ENCODE results near the gene DCC. TPM values are rescaled to one million over a fixed set of nuclear protein-coding genes. Genes with fewer than 3 reads are reported as not detected.
A peak's percentile ranks its signal among the peaks of the same experiment; 100 is the strongest.

Gene DCC
- total and polyA plus RNA-seq, 4 donors = 0.16 to 5.3 (median 2.5) TPM

- Histone ChIP-seq H3K4me3 (no peak overlapping the region), H3K27ac (ENCODE audit: low read depth in 1 of 2, low read length in 1 of 2) (no peak overlapping the region), H3K9me3 (ENCODE audit: control insufficient read depth in 4 of 4, insufficient read depth in 3 of 4, low read length in 3 of 4) (no peaks in the 10 kb centered on the region), H3K36me3 (ENCODE audit: control insufficient read depth in 4 of 4, insufficient read depth in 4 of 4, low read length in 4 of 4) (no peaks in the 10 kb centered on the region), H3K4me1 (ENCODE audit: control insufficient read depth in 5 of 5, insufficient read depth in 5 of 5, low read length in 5 of 5) (no peaks in the 10 kb centered on the region), H3K9ac (ENCODE audit: insufficient read depth in 1 of 2, low read length in 2 of 2) (no peak overlapping the region), H3K27me3 (ENCODE audit: control insufficient read depth in 3 of 3, insufficient read depth in 3 of 3, low read length in 2 of 3) (no peaks in the 10 kb centered on the region)
- ATAC-seq (ENCODE audit: insufficient read depth, low FRiP score) (no peak), DNase-seq (no peak)
- no peak for TF ChIP-seq CTCF (IDR thresholded peaks at IDR 0.05; ENCODE audit: control extremely low read depth, extremely low read depth)
Observed at GRCh38 chr18:53147472-53147871, 807.5 kb downstream of the DCC start.

- Histone ChIP-seq H3K4me3 (no peak overlapping the region), H3K4me1 (ENCODE audit: control insufficient read depth in 5 of 5, insufficient read depth in 5 of 5, low read length in 5 of 5) (no peaks in the 10 kb centered on the region), H3K27me3 (ENCODE audit: control insufficient read depth in 3 of 3, insufficient read depth in 3 of 3, low read length in 2 of 3) (no peaks in the 10 kb centered on the region), H3K27ac (ENCODE audit: low read depth in 1 of 2, low read length in 1 of 2) (no peak overlapping the region), H3K9ac (ENCODE audit: insufficient read depth in 1 of 2, low read length in 2 of 2) (no peak overlapping the region), H3K36me3 (ENCODE audit: control insufficient read depth in 4 of 4, insufficient read depth in 4 of 4, low read length in 4 of 4) (no peaks in the 10 kb centered on the region), H3K9me3 (ENCODE audit: control insufficient read depth in 4 of 4, insufficient read depth in 3 of 4, low read length in 3 of 4) (no peaks in the 10 kb centered on the region)
- WGBS, 2 donors = 44 to 50% methylated on average over 5 of the region's 5 CpGs
- DNase-seq = no peak
- no peak for ATAC-seq (ENCODE audit: insufficient read depth, low FRiP score)
- TF ChIP-seq CTCF (IDR thresholded peaks at IDR 0.05; ENCODE audit: control extremely low read depth, extremely low read depth) = no peak
Observed at GRCh38 chr18:53148123-53148522, 808.1 kb downstream of the DCC start.

DNA sequence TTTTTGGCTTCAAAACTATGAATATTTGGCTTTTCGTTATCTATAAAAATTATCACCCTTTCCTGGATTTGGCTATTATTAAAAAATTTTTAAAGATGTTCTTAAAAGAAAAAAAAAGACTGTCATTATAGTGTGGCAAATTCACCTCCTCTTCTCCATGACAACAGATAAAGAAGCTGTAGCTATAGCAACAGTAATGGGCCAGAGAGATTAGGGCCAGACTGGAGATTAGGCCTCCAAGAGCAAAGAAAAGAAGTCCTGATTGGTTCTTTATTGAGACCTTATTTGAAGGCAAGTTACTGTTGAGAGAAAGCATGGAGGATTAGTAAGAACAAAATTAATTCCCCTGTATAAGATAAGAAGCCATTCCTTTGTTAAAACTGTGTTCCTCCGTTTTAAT, 812.5 kb downstream of the DCC start:
- Histone ChIP-seq H3K9ac (ENCODE audit: insufficient read depth in 1 of 2, low read length in 2 of 2) (no peak overlapping the region), H3K4me3 (no peak overlapping the region), H3K4me1 (ENCODE audit: control insufficient read depth in 5 of 5, insufficient read depth in 5 of 5, low read length in 5 of 5) (no peaks in the 10 kb centered on the region), H3K9me3 (ENCODE audit: control insufficient read depth in 4 of 4, insufficient read depth in 3 of 4, low read length in 3 of 4) (peaks cover 0 to 2% (median 0%) of the 10 kb centered on the region in 4 donors), H3K27me3 (ENCODE audit: control insufficient read depth in 3 of 3, insufficient read depth in 3 of 3, low read length in 2 of 3) (no peaks in the 10 kb centered on the region), H3K36me3 (ENCODE audit: control insufficient read depth in 4 of 4, insufficient read depth in 4 of 4, low read length in 4 of 4) (no peaks in the 10 kb centered on the region), H3K27ac (ENCODE audit: low read depth in 1 of 2, low read length in 1 of 2) (no peak overlapping the region)
- no peak for TF ChIP-seq CTCF (IDR thresholded peaks at IDR 0.05; ENCODE audit: control extremely low read depth, extremely low read depth)
- WGBS, 2 donors = 89 to 92% methylated on average over 2 of the region's 2 CpGs
- DNase-seq (no peak), ATAC-seq (ENCODE audit: insufficient read depth, low FRiP score) (no peak)

DNA sequence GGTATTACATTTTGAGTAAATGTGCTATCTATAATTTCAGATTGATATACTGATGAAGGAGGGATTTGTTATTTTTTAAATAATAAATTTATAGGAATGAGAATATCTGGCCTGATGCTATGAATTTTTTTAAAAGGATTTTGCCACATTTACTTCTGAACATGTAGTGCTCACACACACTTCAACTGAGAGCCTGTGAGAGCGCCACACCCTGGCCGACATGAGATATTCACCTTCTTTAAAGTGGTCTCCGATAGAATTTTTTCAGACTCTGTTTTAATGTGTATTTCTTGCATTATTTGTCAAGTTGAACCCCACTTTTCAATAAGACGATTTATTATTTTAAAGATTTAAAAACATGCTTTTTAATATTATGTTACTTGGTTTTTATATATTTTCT, 813.3 kb downstream of the DCC start:
- Histone ChIP-seq H3K36me3 (ENCODE audit: control insufficient read depth in 4 of 4, insufficient read depth in 4 of 4, low read length in 4 of 4) (no peaks in the 10 kb centered on the region), H3K9ac (ENCODE audit: insufficient read depth in 1 of 2, low read length in 2 of 2) (no peak overlapping the region), H3K4me1 (ENCODE audit: control insufficient read depth in 5 of 5, insufficient read depth in 5 of 5, low read length in 5 of 5) (no peaks in the 10 kb centered on the region), H3K9me3 (ENCODE audit: control insufficient read depth in 4 of 4, insufficient read depth in 3 of 4, low read length in 3 of 4) (peaks cover 0 to 2% (median 0%) of the 10 kb centered on the region in 4 donors), H3K27ac (ENCODE audit: low read depth in 1 of 2, low read length in 1 of 2) (no peak overlapping the region), H3K27me3 (ENCODE audit: control insufficient read depth in 3 of 3, insufficient read depth in 3 of 3, low read length in 2 of 3) (no peaks in the 10 kb centered on the region), H3K4me3 (no peak overlapping the region)
- ATAC-seq (ENCODE audit: insufficient read depth, low FRiP score) = no peak
- peak; percentile 5 to 33 (median 23) for DNase-seq
- TF ChIP-seq CTCF (IDR thresholded peaks at IDR 0.05; ENCODE audit: control extremely low read depth, extremely low read depth) = no peak
- WGBS, 2 donors = 27 to 28% methylated on average over 4 of the region's 4 CpGs

Measured in lung (tissue), 12 donors.